Esophagus muscularis mucosa (tissue), 4 donors: Measurements from ENCODE around the gene STT3A.

Experiments used
- CTCF ChIP-seq, 3 experiments: fragments of 200-600 bp in 2 of 3; fragments of 450-650 bp in 1 of 3; sonication (generic) in 2 of 3; IDR thresholded peaks; one replicate each; pipeline ENCODE4 v1.5.1; 2017 to 2019; ENCODE audit warnings: antibody characterized with exemption in 3 of 3, mild to moderate bottlenecking in 2 of 3, moderate library complexity in 1 of 3
- EP300 ChIP-seq: sonication (generic); formaldehyde crosslinking; IDR thresholded peaks from one replicate; pipeline ENCODE4 v1.6.1; 2017; ENCODE audit warnings: antibody characterized with exemption
- POLR2AphosphoS5 ChIP-seq, 2 donors: sonication (generic); formaldehyde crosslinking; IDR thresholded peaks; one replicate each; pipeline ENCODE4 v1.6.1; 2017; ENCODE audit warnings: antibody characterized with exemption in 2 of 2

GRCh38 chr11:125593114-125593820, 615 bp downstream of the STT3A start:
- no peak for TF ChIP-seq POLR2AphosphoS5 (IDR thresholded peaks at IDR 0.05)
- TF ChIP-seq CTCF (IDR thresholded peaks at IDR 0.05): no peak
- no peak for TF ChIP-seq EP300
